Left ventricle myocardium superior (tissue), 1 donor: Measurements from ENCODE around the gene C12orf50. TPM values are rescaled to one million over a fixed set of nuclear protein-coding genes. Genes with fewer than 3 reads are reported as not detected.
"Not testable (repeated sequence)": the region's sequence is repeated elsewhere in the genome, so short reads cannot be mapped to it uniquely, and the experiment has no call there.

Experiments
- ATAC-seq: fragments of 200-7000 bp; cut with Tn5 transposase; one replicate; pipeline ENCODE4 v1.9.1; 2020; ENCODE audit warnings: mild to moderate bottlenecking, moderate library complexity
- DNase-seq: peaks from one replicate; pipeline ENCODE4 v3.0.0-alpha.2; 2020
- intact Hi-C: fragments of 100-400 bp; cut with micrococcal nuclease; formaldehyde crosslinking; loops from one replicate; pipeline ENCODE4 v1.11.0; 2022
- total RNA-seq: library from RNA; stranded (reverse); fragmentation: NEBNext Ultra II Directional; extraction: Animal tissue kit (Norgen Biotek cat#: 25700); gene quantifications from one replicate; pipeline ENCODE4 v1.2.1, GENCODE V29; 2021
- donor health status: DM: no; HTN: yes; CAD: no; lungs with severe emphysema.

The C12orf50 gene
- total RNA-seq, 1 donor from 2014 or later: not detected

GRCh38 chr12:88001327-88001726 is 27.9 kb downstream of the C12orf50 start:
- DNase-seq (no peak), ATAC-seq (no peak)
- intact Hi-C loops: no loop called here

DNA sequence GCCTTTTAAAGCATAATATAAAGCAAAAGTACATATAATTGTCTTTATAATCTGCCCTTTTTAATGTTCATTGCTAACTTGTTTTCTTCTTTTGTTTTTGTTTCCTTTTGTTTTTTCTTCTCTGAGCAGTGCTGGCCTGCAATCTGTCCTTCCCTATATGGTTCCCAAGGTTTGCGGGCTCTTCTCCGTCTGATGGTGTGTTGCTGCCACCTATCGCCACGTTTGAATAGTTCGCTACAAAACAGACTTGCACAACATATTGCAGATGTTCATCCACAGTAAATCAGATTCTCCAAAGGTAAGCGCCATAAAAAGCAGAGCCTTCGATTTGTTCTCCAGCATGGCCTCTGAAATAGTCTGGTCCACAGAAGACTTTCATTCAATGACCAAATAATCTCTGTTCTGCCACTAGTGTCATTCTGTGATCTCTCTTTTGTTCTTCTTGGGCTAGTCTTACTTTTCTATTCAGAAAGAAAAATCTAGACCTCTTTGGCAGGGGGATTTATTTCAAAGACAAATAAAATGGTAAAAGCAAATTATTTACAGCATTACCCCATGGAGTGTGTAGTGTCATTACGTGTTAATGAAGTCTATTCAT is 33.5 kb downstream of the C12orf50 start:
- ATAC-seq (peak; percentile 77), DNase-seq (peak; percentile 38)
- intact Hi-C loops: no loop called here

DNA sequence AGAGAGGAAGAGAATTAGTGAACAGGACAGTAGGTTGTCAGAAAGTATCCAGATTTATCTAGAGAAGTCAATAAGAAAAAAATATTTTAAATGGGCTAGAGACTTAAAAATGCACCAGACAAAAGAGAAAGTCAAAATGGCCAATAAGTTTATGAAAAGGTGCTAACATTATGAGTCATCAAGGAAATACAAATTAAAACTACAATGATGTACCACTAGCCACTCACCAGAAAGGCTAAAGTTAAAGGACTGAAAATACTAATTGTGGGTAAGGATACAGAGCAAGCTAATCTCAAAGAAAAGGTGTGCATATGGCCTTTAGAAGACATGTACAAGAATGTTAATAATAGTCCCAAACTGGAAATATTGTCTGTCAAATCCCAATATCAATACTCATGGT is 37.7 kb downstream of the C12orf50 start:
- intact Hi-C loops: no loop called here
- no peak for DNase-seq
- ATAC-seq: no peak

- DNase-seq: no peak
- intact Hi-C loops: no loop called here
- no peak for ATAC-seq
Observed at GRCh38 chr12:87988534-87988933, 40.7 kb downstream of the C12orf50 start.

GRCh38 chr12:87985069-87985675 is 44.0 kb downstream of the C12orf50 start:
- no peak for DNase-seq
- intact Hi-C loops: no loop called here
- ATAC-seq: no peak

GRCh38 chr12:87982208-87982607 is 47.0 kb downstream of the C12orf50 start:
- ATAC-seq: no peak
- intact Hi-C loops: no loop called here
- no peak for DNase-seq

GRCh38 chr12:87981495-87981894 is 47.7 kb downstream of the C12orf50 start:
- ATAC-seq (no peak), DNase-seq (no peak)
- intact Hi-C loops: no loop called here

DNA sequence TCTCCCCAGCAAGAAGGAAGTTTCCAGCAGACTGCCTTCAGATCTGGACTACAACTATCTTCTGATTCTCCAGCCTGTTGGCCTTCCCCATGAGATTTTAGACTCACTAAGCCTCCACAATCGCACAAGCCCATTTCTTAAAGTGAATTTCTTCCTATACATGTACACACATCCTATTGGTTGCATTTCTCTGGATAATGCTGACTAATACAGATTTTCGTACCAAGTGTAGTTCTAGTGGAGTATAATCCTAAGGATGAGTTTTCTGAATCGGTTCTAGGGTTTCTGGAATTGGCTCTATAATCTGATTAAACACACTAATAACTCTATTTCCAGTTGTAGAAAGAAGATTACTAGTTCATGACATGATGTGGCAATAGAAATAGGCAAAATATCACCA is 53.3 kb downstream of the C12orf50 start:
- intact Hi-C loops: no loop called here
- DNase-seq: no peak
- ATAC-seq: no peak

- intact Hi-C loops: no loop called here
- ATAC-seq: no peak
- DNase-seq: no peak
Observed at GRCh38 chr12:87967871-87968270, 61.3 kb downstream of the C12orf50 start.

DNA sequence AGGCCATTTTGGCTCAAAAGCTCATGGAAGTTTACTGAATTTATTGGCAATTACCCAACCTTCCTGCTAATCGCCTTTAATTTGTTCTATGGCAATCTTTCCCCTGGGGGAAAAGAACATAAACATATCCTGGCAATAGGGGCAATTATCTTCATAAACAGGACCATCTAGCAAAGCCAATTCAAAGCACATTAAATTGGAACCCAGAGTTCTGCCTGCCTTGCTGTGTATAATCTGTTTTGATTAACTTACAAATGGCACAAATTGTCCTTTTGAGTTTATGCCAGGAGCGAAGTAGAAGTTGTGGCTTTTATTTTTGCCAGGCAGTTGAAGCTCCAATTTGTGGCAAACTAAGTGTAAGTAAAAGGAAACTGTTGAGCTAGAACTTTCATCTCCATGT is 68.6 kb downstream of the C12orf50 start:
- DNase-seq: no peak
- ATAC-seq: no peak
- intact Hi-C loops: no loop called here

- DNase-seq, intact Hi-C loops, ATAC-seq: not testable (repeated sequence)
Observed at GRCh38 chr12:87954028-87954427, 75.2 kb downstream of the C12orf50 start.

- intact Hi-C loops: no loop called here
- DNase-seq (no peak), ATAC-seq (no peak)
Observed at GRCh38 chr12:87953256-87953860, 75.8 kb downstream of the C12orf50 start.

DNA sequence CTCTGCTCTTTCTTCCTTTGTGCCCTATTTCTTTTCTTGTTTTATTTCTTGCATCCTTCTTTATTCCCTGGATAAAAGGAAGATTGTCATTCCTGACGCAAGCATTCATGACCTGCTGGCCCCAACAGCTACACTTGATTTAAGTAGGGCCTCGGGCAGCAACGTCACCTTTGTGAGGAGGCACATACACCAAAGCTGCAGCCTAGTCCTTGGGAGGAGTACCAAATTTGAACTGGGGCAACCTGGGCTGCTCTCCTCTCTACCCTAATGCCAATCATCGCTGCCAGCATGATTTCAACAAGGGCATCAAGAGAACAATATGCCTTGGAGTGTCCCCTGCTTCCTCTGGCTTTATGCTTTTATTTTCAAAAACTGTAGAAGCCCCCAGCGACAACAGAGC is 76.4 kb downstream of the C12orf50 start:
- no peak for ATAC-seq
- DNase-seq: no peak
- intact Hi-C loops: no loop called here

DNA sequence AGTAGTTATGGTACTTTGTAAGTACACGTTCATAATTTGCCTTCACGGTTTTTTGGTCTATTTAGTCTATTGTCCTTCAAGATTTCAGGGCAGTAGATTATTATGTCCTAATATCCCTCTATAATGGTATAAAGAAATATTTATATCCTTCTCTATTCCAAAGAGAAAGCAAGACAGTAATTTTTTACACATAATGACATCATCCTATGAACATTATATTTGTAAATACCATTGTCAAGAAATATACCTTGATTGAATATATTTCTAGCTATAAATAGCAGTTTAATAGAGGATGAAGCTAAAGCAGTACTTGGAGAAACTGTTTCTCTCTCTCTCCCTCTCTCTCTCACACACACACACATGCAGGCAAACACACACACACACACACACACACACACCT is 77.0 kb downstream of the C12orf50 start:
- intact Hi-C loops: no loop called here
- DNase-seq: no peak
- no peak for ATAC-seq

DNA sequence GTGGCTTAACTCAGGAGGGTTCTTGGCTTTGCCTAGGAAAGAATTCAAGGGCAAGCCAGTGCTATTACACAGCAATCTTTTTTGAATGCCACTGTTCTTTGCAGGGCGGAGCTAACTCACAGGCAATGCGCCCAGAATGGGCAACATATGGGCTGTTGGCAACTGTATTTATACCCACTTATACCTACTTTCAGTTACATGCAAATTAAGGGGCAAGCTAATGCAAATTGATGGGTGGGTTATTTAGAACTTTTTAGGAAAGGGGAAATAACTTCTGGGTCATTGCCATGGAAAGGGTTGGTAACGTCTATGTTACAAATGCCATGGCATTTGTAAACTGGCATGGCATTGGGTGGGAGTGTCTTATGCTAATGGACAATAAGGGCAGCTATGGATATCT is 85.4 kb downstream of the C12orf50 start:
- ATAC-seq (no peak), DNase-seq (no peak)
- intact Hi-C loops: no loop called here

DNA sequence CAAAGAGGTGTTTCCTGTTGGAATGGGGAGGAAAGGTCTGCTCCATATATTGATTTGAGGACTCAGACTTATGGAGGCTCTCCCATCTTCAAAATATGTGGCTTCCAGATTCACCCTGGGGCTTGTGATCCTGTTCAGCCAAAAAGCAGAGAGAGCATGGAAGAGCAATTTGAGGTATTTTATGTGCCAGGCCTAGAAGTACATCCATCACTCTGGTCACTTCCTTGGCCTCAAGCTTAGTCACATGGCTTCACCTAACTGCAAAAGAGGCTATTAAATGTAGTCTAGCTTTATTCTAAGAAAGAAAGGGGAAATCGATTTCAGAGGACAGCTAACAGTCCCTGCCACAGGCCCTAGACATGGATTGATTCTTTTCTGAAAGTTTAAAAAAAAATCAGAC is 86.2 kb downstream of the C12orf50 start:
- no peak for DNase-seq
- intact Hi-C loops: no loop called here
- ATAC-seq: no peak

DNA sequence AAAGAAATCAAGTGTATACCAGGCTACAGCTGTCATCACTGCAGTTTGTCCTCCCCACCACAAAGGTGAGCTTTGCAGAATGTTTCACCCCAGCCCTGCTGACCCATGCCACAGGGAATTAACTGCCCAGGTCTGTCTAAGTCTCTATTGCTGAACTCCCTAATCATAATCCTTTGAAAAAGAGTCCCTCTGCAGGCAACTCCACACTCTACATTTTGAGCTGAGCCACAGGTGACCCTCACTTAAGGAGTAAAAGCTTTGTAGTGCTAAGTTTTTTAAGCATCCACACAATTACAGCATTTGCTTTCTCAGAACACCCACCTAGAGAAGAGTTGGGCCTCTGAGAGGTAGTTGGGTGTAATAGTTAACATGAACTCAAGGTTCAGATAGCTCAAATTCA is 90.0 kb downstream of the C12orf50 start:
- ATAC-seq (no peak), DNase-seq (no peak)
- intact Hi-C loops: no loop called here

DNA sequence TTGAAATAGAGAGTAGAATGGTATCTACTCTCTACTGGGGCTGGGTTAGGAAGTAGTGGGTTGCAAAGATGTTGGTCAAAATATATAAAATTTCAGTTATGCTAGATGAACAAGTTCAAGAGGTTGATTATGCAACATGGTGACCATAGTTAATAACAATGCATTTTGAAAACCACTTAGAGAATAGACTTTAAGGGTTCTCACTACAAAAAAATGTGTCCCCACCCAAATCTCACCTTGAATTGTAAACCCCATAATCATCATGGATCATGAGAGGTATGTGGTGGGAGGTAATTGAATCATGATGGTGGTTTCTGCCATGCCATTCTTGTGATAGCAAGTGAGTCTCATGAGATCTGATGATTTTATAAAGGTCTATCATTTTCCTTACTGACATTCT is 94.0 kb downstream of the C12orf50 start:
- no peak for DNase-seq
- ATAC-seq: no peak
- intact Hi-C loops: no loop called here

GRCh38 chr12:87933991-87934390 is 95.2 kb downstream of the C12orf50 start:
- intact Hi-C loops: no loop called here
- DNase-seq: no peak
- ATAC-seq: no peak

DNA sequence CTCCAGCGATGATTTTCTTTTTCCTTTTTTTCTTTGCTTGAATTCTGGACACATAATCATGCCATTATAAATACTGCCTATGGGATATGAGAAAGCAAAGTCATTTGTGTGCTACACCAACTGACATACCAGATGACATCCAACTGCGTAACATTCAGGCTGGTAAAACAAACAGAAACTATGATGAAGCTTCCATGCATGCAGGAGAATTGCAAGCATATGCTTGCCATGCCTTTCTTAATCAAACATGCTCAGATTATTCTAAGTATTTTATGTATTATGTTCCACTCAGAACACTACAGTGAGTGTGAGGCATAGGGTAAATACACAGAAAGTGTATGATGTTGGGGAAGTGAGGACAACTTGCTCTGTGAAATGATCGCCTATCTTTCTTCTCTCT is 97.4 kb downstream of the C12orf50 start:
- intact Hi-C loops: no loop called here
- DNase-seq (no peak), ATAC-seq (no peak)

GRCh38 chr12:87930627-87931026 is 98.6 kb downstream of the C12orf50 start:
- no peak for ATAC-seq
- intact Hi-C loops: no loop called here
- DNase-seq: no peak
